GM10266 (cell line): ENCODE results near the gene CCR1.
"Not testable (repeated sequence)": the region's sequence is repeated elsewhere in the genome, so short reads cannot be mapped to it uniquely, and the experiment has no call there.

Experiments
- DNase-seq: peaks from one replicate; pipeline ENCODE4 v3.0.0; 2012; ENCODE audit errors: extremely low spot score
- TF ChIP-seq, protein P1 (sequence below): IDR thresholded peaks from 2 replicates; pipeline ENCODE4 v1.5.1; 2012; ENCODE audit warnings: mild to moderate bottlenecking, low read depth; ENCODE audit not compliant: control insufficient read depth, insufficient read depth; ENCODE audit errors: missing control alignments

CCR1 gene

DNA sequence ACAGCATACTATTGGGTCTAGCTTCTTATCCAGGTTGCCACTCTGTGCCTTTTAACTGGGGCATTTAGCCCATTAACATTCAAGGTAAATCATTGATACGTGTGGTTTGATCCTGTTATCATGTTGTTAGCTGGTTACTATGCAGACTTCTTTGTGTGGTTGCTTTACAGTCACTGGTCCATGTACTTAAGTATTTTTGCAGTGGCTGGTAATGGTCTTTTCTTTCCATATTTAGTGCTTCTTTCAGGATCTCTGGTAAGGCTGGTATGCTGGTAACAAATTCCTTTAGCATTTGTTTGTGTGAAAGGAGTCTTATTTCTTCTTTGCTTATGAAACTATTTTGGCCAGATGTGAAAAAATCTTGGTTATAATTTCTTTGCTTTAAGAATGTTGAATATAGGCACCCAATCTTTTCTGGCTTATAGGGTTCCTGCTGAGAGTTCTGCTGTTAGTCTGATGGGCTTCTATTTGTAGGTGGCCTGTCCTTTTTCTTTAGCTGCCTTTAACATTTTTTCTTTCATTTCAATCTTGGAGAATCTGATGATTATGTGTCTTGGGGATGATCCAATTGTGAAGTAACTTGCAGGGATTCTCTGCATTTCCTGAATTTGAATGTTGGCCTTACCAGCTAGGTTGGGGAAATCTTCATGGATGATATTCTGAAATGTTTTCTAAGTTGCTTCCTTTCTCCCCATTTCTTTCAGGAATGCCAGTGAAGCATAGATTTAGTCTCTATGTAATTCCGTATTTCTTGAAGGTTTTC lies 39.3 kb downstream of the CCR1 start:
- TF ChIP-seq, protein P1, sequence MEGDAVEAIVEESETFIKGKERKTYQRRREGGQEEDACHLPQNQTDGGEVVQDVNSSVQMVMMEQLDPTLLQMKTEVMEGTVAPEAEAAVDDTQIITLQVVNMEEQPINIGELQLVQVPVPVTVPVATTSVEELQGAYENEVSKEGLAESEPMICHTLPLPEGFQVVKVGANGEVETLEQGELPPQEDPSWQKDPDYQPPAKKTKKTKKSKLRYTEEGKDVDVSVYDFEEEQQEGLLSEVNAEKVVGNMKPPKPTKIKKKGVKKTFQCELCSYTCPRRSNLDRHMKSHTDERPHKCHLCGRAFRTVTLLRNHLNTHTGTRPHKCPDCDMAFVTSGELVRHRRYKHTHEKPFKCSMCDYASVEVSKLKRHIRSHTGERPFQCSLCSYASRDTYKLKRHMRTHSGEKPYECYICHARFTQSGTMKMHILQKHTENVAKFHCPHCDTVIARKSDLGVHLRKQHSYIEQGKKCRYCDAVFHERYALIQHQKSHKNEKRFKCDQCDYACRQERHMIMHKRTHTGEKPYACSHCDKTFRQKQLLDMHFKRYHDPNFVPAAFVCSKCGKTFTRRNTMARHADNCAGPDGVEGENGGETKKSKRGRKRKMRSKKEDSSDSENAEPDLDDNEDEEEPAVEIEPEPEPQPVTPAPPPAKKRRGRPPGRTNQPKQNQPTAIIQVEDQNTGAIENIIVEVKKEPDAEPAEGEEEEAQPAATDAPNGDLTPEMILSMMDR, result no peak
- no peak for DNase-seq

GRCh38 chr3:46163556-46164041 lies 44.5 kb downstream of the CCR1 start:
- TF ChIP-seq, protein P1, result no peak
- DNase-seq, result no peak

DNA sequence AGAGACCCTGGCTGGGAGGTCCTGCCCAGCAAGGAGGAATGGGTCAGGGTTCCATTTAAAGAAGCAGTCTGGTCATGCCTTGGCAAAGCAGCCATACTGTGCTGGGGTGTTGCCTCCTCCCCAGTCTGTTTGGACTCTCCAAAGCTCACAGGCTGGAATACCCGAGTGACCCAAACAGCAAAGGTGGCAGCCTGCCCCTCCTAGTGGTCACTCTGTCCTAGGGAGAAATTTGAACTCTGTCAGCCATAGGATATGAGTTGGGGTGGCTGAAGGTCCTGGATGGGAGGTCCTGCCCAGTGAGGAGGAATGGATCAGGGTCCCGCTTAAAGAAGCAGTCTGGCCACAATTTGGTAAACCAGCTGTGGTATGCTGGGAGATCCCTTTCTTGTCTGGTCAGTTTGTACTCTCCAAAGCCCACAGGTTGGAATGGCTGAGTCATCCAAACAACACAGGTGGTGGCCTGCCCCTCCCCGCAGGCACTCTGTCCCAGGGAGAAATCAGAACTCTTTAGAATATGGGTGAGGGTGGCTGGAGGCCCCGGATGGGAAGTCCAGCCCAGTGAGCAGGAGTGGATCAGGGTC lies 45.0 kb downstream of the CCR1 start:
- TF ChIP-seq, protein P1, result no peak
- no peak for DNase-seq

DNA sequence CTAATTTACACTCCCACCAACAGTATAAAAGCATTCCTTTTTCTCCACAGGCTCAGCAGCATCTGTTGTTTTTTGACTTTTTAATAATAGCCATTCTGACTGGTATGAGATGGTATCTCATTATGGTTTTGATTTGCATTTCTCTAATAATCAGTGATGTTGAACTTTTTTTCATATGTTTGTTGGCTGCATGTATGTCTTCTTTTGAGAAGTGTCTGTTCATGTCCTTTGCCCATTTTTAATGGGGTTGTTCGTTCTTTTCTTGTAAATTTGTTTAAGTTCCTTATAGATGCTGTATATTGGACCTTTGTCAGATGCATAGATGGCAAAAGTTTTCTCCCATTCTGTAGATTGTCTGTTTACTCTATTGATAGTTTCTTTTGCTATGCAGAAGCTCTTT lies 50.4 kb downstream of the CCR1 start:
- not testable (repeated sequence) for DNase-seq

GRCh38 chr3:46154311-46154710 lies 53.8 kb downstream of the CCR1 start:
- DNase-seq, result no peak
- TF ChIP-seq, protein P1, result no peak
